Measurements from ENCODE around the gene NCEH1.

GRCh38 chr3:172644258-172644657 lies 66.6 kb downstream of the NCEH1 start:
- no peak for TF ChIP-seq CTCF (IDR thresholded peaks at IDR 0.05)
- no peak for TF ChIP-seq POLR2A (IDR thresholded peaks at IDR 0.05)
